WTC11 (cell line): ENCODE results near the gene CTNNA3.

Experiments
- AR ChIP-seq: fragments of 250-450 bp; sonication (Bioruptor Pico); IDR thresholded peaks from 2 replicates; pipeline ENCODE4 v1.9.0; 2021; ENCODE audit warnings: mild to moderate bottlenecking
- FOXP1 ChIP-seq: sonication (generic); formaldehyde crosslinking; IDR thresholded peaks from 2 replicates; pipeline ENCODE4 v1.8.0; 2022; ENCODE audit warnings: missing genetic modification reagents, mild to moderate bottlenecking, moderate library complexity, borderline replicate concordance
- IRF2 ChIP-seq: sonication (generic); formaldehyde crosslinking; IDR thresholded peaks from 2 replicates; pipeline ENCODE4 v1.8.0; 2022; ENCODE audit warnings: low read depth, missing genetic modification reagents, borderline replicate concordance
- TF ChIP-seq, protein P1 (sequence below): fragments of 200-600 bp; IDR thresholded peaks from 2 replicates; pipeline ENCODE4 v1.8.0; 2022; ENCODE audit warnings: antibody characterized with exemption
- TF ChIP-seq, protein P2 (sequence below): sonication (generic); formaldehyde crosslinking; IDR thresholded peaks from 2 replicates; pipeline ENCODE4 v1.8.1; 2022; ENCODE audit warnings: mild to moderate bottlenecking, moderate library complexity, missing genetic modification reagents
- TF ChIP-seq, protein P3 (sequence below): sonication (generic); formaldehyde crosslinking; IDR thresholded peaks from 2 replicates; pipeline ENCODE4 v1.8.1; 2023; ENCODE audit warnings: mild to moderate bottlenecking, moderate library complexity, missing genetic modification reagents

DNA sequence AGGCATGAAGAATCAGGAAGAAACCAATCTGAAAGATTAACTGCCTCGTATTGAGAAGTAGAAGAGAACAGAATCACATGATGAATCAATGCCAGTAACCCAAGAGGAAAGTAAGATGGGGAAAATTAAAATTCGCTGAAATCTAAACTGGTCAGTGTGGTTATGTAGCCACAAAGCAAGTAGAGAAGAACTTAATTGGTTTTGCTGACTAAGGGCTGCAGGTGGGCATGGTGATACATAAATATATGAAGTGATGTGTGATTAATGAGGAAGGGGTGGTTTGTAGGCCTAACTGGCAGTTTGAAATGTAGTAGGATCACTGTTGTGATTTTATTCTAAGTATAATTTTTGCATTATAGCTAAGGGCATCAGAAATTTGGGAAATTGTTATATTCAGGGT lies 853.6 kb downstream of the CTNNA3 start:
- TF ChIP-seq, protein P1, sequence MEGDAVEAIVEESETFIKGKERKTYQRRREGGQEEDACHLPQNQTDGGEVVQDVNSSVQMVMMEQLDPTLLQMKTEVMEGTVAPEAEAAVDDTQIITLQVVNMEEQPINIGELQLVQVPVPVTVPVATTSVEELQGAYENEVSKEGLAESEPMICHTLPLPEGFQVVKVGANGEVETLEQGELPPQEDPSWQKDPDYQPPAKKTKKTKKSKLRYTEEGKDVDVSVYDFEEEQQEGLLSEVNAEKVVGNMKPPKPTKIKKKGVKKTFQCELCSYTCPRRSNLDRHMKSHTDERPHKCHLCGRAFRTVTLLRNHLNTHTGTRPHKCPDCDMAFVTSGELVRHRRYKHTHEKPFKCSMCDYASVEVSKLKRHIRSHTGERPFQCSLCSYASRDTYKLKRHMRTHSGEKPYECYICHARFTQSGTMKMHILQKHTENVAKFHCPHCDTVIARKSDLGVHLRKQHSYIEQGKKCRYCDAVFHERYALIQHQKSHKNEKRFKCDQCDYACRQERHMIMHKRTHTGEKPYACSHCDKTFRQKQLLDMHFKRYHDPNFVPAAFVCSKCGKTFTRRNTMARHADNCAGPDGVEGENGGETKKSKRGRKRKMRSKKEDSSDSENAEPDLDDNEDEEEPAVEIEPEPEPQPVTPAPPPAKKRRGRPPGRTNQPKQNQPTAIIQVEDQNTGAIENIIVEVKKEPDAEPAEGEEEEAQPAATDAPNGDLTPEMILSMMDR, result no peak
- TF ChIP-seq, protein P2, sequence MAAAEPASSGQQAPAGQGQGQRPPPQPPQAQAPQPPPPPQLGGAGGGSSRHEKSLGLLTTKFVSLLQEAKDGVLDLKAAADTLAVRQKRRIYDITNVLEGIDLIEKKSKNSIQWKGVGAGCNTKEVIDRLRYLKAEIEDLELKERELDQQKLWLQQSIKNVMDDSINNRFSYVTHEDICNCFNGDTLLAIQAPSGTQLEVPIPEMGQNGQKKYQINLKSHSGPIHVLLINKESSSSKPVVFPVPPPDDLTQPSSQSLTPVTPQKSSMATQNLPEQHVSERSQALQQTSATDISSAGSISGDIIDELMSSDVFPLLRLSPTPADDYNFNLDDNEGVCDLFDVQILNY, result no peak
- TF ChIP-seq AR (CRISPR knock-in tag), result no peak
- TF ChIP-seq, protein P3, sequence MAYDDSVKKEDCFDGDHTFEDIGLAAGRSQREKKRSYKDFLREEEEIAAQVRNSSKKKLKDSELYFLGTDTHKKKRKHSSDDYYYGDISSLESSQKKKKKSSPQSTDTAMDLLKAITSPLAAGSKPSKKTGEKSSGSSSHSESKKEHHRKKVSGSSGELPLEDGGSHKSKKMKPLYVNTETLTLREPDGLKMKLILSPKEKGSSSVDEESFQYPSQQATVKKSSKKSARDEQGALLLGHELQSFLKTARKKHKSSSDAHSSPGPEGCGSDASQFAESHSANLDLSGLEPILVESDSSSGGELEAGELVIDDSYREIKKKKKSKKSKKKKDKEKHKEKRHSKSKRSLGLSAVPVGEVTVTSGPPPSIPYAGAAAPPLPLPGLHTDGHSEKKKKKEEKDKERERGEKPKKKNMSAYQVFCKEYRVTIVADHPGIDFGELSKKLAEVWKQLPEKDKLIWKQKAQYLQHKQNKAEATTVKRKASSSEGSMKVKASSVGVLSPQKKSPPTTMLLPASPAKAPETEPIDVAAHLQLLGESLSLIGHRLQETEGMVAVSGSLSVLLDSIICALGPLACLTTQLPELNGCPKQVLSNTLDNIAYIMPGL, result no peak
- TF ChIP-seq IRF2 (CRISPR knock-in tag), result no peak
- no peak for TF ChIP-seq FOXP1
